HG03103 (cell line): ENCODE results near the gene AKIRIN1.
"Not testable (repeated sequence)": the region's sequence is repeated elsewhere in the genome, so short reads cannot be mapped to it uniquely, and the experiment has no call there.

Experiments used
- ATAC-seq: cut with Tn5 transposase; IDR thresholded peaks from one replicate; pipeline ENCODE4 v1.9.1; 2021; ENCODE audit warnings: low read depth; ENCODE audit not compliant: unreplicated experiment

AKIRIN1 gene

GRCh38 chr1:39036678-39037077 is 45.6 kb downstream of the AKIRIN1 start:
- ATAC-seq, result no peak

DNA sequence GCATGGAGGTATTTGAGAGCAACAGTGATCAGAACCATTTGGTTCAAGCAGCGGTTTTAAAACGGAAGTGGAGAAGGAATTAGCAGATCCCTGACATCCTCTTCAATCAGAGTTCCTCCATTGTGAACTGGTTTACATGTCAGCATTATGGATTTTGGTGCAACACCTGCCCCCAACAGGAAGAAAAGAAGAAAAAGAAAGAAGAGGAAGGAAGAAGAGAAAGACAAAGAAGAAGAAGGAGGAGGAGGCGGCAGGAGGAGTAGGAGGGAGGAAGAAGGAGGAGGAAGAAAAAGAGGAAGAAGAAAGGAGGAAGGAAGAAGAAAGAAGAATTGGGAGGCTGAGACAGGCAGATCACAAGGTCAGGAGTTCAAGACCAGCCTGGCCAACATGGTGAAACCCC is 52.4 kb downstream of the AKIRIN1 start:
- ATAC-seq, result no peak

- ATAC-seq, result no peak
These were observed 53.7 kb downstream of the AKIRIN1 start for GRCh38 chr1:39044762-39045161.

- ATAC-seq, result no peak
These were observed 54.2 kb downstream of the AKIRIN1 start for GRCh38 chr1:39045231-39045630.

DNA sequence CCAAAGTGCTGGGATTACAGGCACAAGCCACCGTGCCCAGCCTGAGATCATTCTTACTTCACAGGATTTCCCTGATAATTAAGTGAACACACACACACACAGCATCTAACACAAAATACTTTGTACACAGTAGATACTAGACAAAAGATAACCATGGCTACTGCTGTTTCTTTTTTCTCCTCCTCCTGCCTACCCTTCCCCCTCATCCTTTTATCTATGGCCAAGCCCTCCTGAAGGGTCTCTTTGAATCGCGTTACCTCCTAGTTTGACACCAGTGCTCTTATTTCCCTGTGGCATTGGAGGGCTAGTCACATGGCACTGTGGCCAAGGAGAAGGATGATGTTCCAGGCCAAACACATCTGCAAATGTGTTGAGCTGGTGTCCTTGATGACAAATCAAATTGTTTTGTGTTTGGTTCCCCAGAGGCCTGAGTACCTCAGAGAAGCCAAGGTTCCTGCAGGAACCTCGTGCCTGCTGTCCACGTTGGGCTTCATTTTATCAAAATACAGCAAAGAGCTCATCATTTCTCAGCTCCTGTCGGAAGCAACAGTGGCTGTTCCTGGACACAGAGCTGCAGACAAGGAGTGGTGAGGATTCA is 55.6 kb downstream of the AKIRIN1 start:
- ATAC-seq, result no peak

GRCh38 chr1:39047374-39048229 is 56.5 kb downstream of the AKIRIN1 start:
- ATAC-seq, result no peak

DNA sequence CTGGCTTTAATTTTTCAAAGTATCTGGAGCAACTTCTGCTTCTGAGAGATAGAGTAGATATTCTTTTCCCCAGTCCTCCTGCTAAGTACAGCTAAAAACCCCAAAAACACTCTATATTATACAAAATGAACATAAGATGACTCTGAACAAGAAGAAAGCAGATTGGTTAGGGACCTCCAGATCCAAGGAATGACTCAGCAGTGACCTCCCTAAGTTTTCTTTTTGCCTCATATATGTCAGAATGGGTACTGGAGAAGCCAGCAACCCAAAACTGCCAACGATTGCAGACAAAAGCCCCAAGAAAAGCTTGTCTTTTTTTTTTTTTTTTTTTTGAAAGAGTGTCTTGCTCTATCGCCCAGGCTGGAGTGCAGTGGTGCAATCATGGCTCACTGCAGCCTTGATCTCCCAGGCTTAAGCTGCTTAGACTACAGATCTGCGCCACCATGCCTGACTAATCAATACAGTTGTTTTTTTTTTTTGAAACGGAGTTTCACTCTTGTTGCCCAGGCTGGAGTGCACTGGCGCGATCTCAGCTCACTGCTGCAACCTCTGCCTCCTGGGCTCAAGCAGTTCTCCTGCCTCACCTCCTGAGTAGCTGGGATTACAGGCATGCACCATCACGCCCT is 57.8 kb downstream of the AKIRIN1 start:
- no peak for ATAC-seq

DNA sequence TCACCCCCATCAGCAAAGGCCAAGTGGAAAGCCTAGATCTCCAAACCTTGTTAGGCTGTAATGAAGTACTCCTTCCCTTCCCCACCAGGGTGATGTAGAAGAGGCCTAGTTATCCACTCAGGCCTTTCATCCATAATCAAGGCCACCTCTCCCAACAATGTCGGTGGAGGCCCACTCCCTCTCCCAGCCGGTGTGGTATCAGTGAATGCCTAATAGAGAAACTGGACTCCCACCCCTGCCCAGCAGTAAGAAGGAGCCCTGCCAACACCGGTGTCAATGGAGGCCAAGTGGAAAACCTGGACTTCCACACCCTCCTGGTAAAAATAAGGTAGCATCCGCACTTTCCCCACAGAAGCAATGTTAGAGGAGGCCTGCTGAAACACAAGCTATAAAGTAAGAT is 58.9 kb downstream of the AKIRIN1 start:
- ATAC-seq, result no peak

- ATAC-seq, result not testable (repeated sequence)
These were observed 60.2 kb downstream of the AKIRIN1 start for GRCh38 chr1:39051193-39051850.

- no peak for ATAC-seq
These were observed 60.9 kb downstream of the AKIRIN1 start for GRCh38 chr1:39051956-39052355.

- not testable (repeated sequence) for ATAC-seq
These were observed 64.2 kb downstream of the AKIRIN1 start for GRCh38 chr1:39055213-39055710.
